GM23338 (cell line): ENCODE data around the gene C1orf21. TPM values are rescaled to one million over a fixed set of nuclear protein-coding genes. Genes with fewer than 3 reads are reported as not detected.

ENCODE experiments used
- ATAC-seq: fragments of 200-7000 bp; cut with Tn5 transposase; 3 replicates; pipeline ENCODE4 v1.9.1; 2020
- DNase-seq: peaks from one replicate; pipeline ENCODE4 v3.0.0-alpha.2; 2015; ENCODE audit warnings: low spot score
- H2AFZ ChIP-seq: fragments of 200-600 bp; sonication (generic); 2 replicates; pipeline ENCODE4 v1.8.0; 2016; ENCODE audit warnings: antibody characterized with exemption, mild to moderate bottlenecking, moderate library complexity
- H3F3A ChIP-seq: fragments of 200-600 bp; sonication (generic); replicated peaks from 2 replicates; pipeline ENCODE4 v1.8.0; 2017; ENCODE audit warnings: antibody characterized with exemption, mixed run types, low read depth
- H3K27ac ChIP-seq: fragments of 200-600 bp; sonication (generic); 2 replicates; pipeline ENCODE4 v1.6.1; 2016; ENCODE audit warnings: low read depth
- H3K27me3 ChIP-seq: fragments of 200-600 bp; sonication (generic); 2 replicates; pipeline ENCODE4 v1.8.0; 2016; ENCODE audit warnings: mild to moderate bottlenecking, mixed run types, moderate library complexity; ENCODE audit not compliant: insufficient read depth
- H3K36me3 ChIP-seq: fragments of 200-600 bp; sonication (generic); 2 replicates; pipeline ENCODE4 v1.8.0; 2016; ENCODE audit warnings: mild to moderate bottlenecking; ENCODE audit not compliant: insufficient read depth
- H3K4me1 ChIP-seq: fragments of 200-600 bp; sonication (generic); 2 replicates; pipeline ENCODE4 v1.8.0; 2016; ENCODE audit warnings: mild to moderate bottlenecking, moderate library complexity; ENCODE audit not compliant: insufficient read depth
- H3K4me2 ChIP-seq: fragments of 200-600 bp; sonication (generic); 2 replicates; pipeline ENCODE4 v1.7.1; 2017; ENCODE audit warnings: mixed run types
- H3K4me3 ChIP-seq: fragments of 200-600 bp; sonication (generic); 2 replicates; pipeline ENCODE4 v1.6.1; 2016; ENCODE audit warnings: mixed run types
- H3K79me2 ChIP-seq: fragments of 200-600 bp; sonication (generic); replicated peaks from 2 replicates; pipeline ENCODE4 v1.8.0; 2017; ENCODE audit warnings: mild to moderate bottlenecking; ENCODE audit not compliant: insufficient read depth
- H3K9me2 ChIP-seq: fragments of 200-600 bp; sonication (generic); 2 replicates; pipeline ENCODE4 v1.8.0; 2017; ENCODE audit not compliant: insufficient read depth
- H4K20me1 ChIP-seq: fragments of 200-600 bp; sonication (generic); replicated peaks from 2 replicates; pipeline ENCODE4 v1.8.0; 2017; ENCODE audit warnings: mild to moderate bottlenecking; ENCODE audit not compliant: insufficient read depth
- H3K27ac Mint-ChIP-seq: 2 replicates; pipeline ENCODE4 v1.8.0; 2020; ENCODE audit warnings: inconsistent platforms, mild to moderate bottlenecking, moderate library complexity, mixed read lengths
- H3K27me3 Mint-ChIP-seq: 3 replicates; pipeline ENCODE4 v1.8.0; 2022; ENCODE audit warnings: low read depth, mild to moderate bottlenecking, moderate library complexity, mixed read lengths, inconsistent platforms; ENCODE audit not compliant: insufficient read depth, poor library complexity
- H3K36me3 Mint-ChIP-seq: 3 replicates; pipeline ENCODE4 v1.8.0; 2021; ENCODE audit warnings: low read depth, mild to moderate bottlenecking, inconsistent platforms, moderate library complexity, mixed read lengths
- H3K4me1 Mint-ChIP-seq: 3 replicates; pipeline ENCODE4 v1.8.0; 2020; ENCODE audit warnings: mild to moderate bottlenecking, inconsistent platforms, mixed read lengths
- H3K4me3 Mint-ChIP-seq: 3 replicates; pipeline ENCODE4 v1.8.0; 2021; ENCODE audit warnings: moderate library complexity, mild to moderate bottlenecking, inconsistent platforms, mixed read lengths
- H3K9me3 Mint-ChIP-seq: 3 replicates; pipeline ENCODE4 v1.8.0; 2020; ENCODE audit warnings: moderate library complexity, mild to moderate bottlenecking, inconsistent platforms, mixed read lengths
- NANOG ChIP-seq: IDR thresholded peaks from 2 replicates; pipeline ENCODE4 v1.6.1; 2016; ENCODE audit warnings: antibody characterized with exemption, borderline replicate concordance
- ZNF331 ChIP-seq: fragments of 250-450 bp; sonication (Bioruptor Pico); IDR thresholded peaks from 2 replicates; pipeline ENCODE4 v1.5.0; 2020; ENCODE audit warnings: low read depth, mild to moderate bottlenecking, moderate library complexity
- polyA plus RNA-seq: library from polyadenylated mRNA; unstranded; fragments of >200 nt; fragmentation: Nextera tagmentation; extraction: Ambion mirVana; gene quantifications from 2 replicates; pipeline ENCODE4 v1.2.1, GENCODE V29; 2016
- total RNA-seq: library from RNA; depleted of rRNA; stranded (reverse); fragments of >200 nt; shearing (Covaris generic); gene quantifications from 2 replicates; pipeline ENCODE4 v1.2.3, GENCODE V29; 2014
- TF ChIP-seq, protein P1 (sequence below): IDR thresholded peaks from 2 replicates; pipeline ENCODE4 v1.6.1; 2016; ENCODE audit warnings: antibody characterized with exemption
- TF ChIP-seq, protein P2 (sequence below): IDR thresholded peaks from one replicate; pipeline ENCODE4 v1.6.1; 2018; ENCODE audit warnings: antibody characterized with exemption; ENCODE audit not compliant: unreplicated experiment
- TF ChIP-seq, protein P3 (sequence below): fragments of 250-450 bp; sonication (Bioruptor Pico); IDR thresholded peaks from 2 replicates; pipeline ENCODE4 v1.5.0; 2020; ENCODE audit warnings: mild to moderate bottlenecking, moderate library complexity

C1orf21 gene
- total and polyA plus RNA-seq, 2 experiments from 2014 or later, result 28.0 to 40.4 TPM

DNA sequence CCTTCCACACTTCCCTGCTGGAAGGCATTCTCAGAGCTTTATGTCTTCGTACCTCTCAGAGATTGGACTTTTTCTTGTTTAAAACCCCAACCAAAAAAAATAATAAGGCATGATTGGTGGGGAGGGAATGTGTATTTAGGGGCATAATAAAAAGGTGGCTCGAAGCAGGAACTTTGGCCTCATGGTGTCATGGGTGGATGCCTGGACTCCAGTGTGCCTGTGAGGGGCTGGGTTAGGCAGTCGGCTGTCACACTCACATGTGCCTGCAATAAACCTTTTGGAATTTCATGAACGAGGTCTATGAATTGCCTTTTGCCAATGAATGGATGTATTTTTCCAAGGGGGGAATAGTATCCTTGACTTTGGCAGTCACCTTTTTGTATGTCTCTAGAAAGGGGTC is 236.6 kb downstream of the C1orf21 start:
- H3K4me3 ChIP-seq, result no peak overlapping the region
- no peaks in the 10 kb centered on the region; the same call in 1 of the 2 replicates for H3K36me3 ChIP-seq
- TF ChIP-seq ZNF331 (CRISPR knock-in tag) (no peak), NANOG (no peak)
- TF ChIP-seq, protein P1, sequence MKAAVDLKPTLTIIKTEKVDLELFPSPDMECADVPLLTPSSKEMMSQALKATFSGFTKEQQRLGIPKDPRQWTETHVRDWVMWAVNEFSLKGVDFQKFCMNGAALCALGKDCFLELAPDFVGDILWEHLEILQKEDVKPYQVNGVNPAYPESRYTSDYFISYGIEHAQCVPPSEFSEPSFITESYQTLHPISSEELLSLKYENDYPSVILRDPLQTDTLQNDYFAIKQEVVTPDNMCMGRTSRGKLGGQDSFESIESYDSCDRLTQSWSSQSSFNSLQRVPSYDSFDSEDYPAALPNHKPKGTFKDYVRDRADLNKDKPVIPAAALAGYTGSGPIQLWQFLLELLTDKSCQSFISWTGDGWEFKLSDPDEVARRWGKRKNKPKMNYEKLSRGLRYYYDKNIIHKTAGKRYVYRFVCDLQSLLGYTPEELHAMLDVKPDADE, result no peak
- TF ChIP-seq, protein P2, sequence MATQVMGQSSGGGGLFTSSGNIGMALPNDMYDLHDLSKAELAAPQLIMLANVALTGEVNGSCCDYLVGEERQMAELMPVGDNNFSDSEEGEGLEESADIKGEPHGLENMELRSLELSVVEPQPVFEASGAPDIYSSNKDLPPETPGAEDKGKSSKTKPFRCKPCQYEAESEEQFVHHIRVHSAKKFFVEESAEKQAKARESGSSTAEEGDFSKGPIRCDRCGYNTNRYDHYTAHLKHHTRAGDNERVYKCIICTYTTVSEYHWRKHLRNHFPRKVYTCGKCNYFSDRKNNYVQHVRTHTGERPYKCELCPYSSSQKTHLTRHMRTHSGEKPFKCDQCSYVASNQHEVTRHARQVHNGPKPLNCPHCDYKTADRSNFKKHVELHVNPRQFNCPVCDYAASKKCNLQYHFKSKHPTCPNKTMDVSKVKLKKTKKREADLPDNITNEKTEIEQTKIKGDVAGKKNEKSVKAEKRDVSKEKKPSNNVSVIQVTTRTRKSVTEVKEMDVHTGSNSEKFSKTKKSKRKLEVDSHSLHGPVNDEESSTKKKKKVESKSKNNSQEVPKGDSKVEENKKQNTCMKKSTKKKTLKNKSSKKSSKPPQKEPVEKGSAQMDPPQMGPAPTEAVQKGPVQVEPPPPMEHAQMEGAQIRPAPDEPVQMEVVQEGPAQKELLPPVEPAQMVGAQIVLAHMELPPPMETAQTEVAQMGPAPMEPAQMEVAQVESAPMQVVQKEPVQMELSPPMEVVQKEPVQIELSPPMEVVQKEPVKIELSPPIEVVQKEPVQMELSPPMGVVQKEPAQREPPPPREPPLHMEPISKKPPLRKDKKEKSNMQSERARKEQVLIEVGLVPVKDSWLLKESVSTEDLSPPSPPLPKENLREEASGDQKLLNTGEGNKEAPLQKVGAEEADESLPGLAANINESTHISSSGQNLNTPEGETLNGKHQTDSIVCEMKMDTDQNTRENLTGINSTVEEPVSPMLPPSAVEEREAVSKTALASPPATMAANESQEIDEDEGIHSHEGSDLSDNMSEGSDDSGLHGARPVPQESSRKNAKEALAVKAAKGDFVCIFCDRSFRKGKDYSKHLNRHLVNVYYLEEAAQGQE, result no peak
- TF ChIP-seq, protein P3, sequence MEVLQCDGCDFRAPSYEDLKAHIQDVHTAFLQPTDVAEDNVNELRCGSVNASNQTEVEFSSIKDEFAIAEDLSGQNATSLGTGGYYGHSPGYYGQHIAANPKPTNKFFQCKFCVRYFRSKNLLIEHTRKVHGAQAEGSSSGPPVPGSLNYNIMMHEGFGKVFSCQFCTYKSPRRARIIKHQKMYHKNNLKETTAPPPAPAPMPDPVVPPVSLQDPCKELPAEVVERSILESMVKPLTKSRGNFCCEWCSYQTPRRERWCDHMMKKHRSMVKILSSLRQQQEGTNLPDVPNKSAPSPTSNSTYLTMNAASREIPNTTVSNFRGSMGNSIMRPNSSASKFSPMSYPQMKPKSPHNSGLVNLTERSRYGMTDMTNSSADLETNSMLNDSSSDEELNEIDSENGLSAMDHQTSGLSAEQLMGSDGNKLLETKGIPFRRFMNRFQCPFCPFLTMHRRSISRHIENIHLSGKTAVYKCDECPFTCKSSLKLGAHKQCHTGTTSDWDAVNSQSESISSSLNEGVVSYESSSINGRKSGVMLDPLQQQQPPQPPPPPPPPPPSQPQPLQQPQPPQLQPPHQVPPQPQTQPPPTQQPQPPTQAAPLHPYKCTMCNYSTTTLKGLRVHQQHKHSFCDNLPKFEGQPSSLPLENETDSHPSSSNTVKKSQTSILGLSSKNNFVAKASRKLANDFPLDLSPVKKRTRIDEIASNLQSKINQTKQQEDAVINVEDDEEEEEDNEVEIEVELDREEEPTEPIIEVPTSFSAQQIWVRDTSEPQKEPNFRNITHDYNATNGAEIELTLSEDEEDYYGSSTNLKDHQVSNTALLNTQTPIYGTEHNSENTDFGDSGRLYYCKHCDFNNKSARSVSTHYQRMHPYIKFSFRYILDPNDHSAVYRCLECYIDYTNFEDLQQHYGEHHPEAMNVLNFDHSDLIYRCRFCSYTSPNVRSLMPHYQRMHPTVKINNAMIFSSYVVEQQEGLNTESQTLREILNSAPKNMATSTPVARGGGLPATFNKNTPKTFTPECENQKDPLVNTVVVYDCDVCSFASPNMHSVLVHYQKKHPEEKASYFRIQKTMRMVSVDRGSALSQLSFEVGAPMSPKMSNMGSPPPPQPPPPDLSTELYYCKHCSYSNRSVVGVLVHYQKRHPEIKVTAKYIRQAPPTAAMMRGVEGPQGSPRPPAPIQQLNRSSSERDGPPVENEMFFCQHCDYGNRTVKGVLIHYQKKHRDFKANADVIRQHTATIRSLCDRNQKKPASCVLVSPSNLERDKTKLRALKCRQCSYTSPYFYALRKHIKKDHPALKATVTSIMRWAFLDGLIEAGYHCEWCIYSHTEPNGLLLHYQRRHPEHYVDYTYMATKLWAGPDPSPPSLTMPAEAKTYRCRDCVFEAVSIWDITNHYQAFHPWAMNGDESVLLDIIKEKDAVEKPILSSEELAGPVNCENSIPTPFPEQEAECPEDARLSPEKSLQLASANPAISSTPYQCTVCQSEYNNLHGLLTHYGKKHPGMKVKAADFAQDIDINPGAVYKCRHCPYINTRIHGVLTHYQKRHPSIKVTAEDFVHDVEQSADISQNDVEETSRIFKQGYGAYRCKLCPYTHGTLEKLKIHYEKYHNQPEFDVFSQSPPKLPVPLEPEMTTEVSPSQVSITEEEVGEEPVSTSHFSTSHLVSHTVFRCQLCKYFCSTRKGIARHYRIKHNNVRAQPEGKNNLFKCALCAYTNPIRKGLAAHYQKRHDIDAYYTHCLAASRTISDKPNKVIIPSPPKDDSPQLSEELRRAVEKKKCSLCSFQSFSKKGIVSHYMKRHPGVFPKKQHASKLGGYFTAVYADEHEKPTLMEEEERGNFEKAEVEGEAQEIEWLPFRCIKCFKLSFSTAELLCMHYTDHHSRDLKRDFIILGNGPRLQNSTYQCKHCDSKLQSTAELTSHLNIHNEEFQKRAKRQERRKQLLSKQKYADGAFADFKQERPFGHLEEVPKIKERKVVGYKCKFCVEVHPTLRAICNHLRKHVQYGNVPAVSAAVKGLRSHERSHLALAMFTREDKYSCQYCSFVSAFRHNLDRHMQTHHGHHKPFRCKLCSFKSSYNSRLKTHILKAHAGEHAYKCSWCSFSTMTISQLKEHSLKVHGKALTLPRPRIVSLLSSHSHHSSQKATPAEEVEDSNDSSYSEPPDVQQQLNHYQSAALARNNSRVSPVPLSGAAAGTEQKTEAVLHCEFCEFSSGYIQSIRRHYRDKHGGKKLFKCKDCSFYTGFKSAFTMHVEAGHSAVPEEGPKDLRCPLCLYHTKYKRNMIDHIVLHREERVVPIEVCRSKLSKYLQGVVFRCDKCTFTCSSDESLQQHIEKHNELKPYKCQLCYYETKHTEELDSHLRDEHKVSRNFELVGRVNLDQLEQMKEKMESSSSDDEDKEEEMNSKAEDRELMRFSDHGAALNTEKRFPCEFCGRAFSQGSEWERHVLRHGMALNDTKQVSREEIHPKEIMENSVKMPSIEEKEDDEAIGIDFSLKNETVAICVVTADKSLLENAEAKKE (CRISPR knock-in tag), result no peak
- no peak overlapping the region for H2AFZ ChIP-seq
- H3K79me2 ChIP-seq, result no peaks in the 10 kb centered on the region
- Mint-ChIP-seq H3K9me3 (no peaks in the 10 kb centered on the region), H3K4me3 (no peak overlapping the region), H3K27ac (no peak overlapping the region), H3K27me3 (no peaks in the 10 kb centered on the region), H3K36me3 (no peaks in the 10 kb centered on the region; the same call in 2 of the 3 replicates), H3K4me1 (peaks cover 3% of the 10 kb centered on the region)
- H4K20me1 ChIP-seq, result no peaks in the 10 kb centered on the region
- ATAC-seq (no peak), DNase-seq (no peak)
- no peak overlapping the region for H3K4me2 ChIP-seq
- H3K4me1 ChIP-seq, result no peaks in the 10 kb centered on the region; the same call in 1 of the 2 replicates
- H3K27ac ChIP-seq, result no peak overlapping the region
- 0 out of 2 replicates have a peak, but pooled peaks cover 3% of the 10 kb centered on the region for H3F3A ChIP-seq
- H3K9me2 ChIP-seq, result 0 out of 2 replicates have a peak, but pooled peaks cover 3% of the 10 kb centered on the region
- H3K27me3 ChIP-seq, result no peaks in the 10 kb centered on the region
